OCI-LY1 (cell line): ENCODE data around the gene CELF2.

Experiments used
- EZH2 ChIP-seq: fragments of 200-600 bp; sonication (generic), shearing (Covaris generic); IDR thresholded peaks from 2 replicates; pipeline ENCODE4 v1.8.0; 2017; ENCODE audit warnings: borderline replicate concordance, mixed run types, mild to moderate bottlenecking, antibody characterized with exemption, low read length, moderate library complexity, mixed read lengths
- TF ChIP-seq, protein P1 (sequence below): fragments of 200-600 bp; sonication (generic), shearing (Covaris generic); IDR thresholded peaks from 2 replicates; pipeline ENCODE4 v1.5.1; 2017; ENCODE audit warnings: mild to moderate bottlenecking, antibody characterized with exemption, low read length, moderate library complexity, mixed read lengths

- TF ChIP-seq, protein P1, sequence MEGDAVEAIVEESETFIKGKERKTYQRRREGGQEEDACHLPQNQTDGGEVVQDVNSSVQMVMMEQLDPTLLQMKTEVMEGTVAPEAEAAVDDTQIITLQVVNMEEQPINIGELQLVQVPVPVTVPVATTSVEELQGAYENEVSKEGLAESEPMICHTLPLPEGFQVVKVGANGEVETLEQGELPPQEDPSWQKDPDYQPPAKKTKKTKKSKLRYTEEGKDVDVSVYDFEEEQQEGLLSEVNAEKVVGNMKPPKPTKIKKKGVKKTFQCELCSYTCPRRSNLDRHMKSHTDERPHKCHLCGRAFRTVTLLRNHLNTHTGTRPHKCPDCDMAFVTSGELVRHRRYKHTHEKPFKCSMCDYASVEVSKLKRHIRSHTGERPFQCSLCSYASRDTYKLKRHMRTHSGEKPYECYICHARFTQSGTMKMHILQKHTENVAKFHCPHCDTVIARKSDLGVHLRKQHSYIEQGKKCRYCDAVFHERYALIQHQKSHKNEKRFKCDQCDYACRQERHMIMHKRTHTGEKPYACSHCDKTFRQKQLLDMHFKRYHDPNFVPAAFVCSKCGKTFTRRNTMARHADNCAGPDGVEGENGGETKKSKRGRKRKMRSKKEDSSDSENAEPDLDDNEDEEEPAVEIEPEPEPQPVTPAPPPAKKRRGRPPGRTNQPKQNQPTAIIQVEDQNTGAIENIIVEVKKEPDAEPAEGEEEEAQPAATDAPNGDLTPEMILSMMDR, result no peak
- TF ChIP-seq EZH2, result no peak
Measured at GRCh38 chr10:11189582-11190376, 172.1 kb downstream of the CELF2 start.
